ENCODE results near the gene POMGNT1.
A peak's percentile ranks its signal among the peaks of the same experiment; 100 is the strongest.

The POMGNT1 gene

GRCh38 chr1:46186076-46186475 is 12.2 kb downstream of the POMGNT1 start:
- Histone ChIP-seq H3K4me3 (replicated peaks; ENCODE audit: insufficient read depth, low read length) (no peak overlapping the region), H3K27ac (replicated peaks) (no peak overlapping the region), H3K27me3 (ENCODE audit: insufficient read depth, poor library complexity, severe bottlenecking) (no peaks in the 10 kb centered on the region)
- DNase-seq (ENCODE audit: low read depth in 1 of 2, low spot score in 1 of 2), result no peak
- TF ChIP-seq REST (IDR thresholded peaks at IDR 0.05; ENCODE audit: insufficient replicate concordance, low read depth), result no peak
- TF ChIP-seq POLR2AphosphoS5 (IDR thresholded peaks at IDR 0.05; ENCODE audit: low read depth), result no peak
- TF ChIP-seq CTCF (IDR thresholded peaks at IDR 0.05; ENCODE audit: insufficient read depth, low read length), result no peak
- no peak for TF ChIP-seq SPI1 (IDR thresholded peaks at IDR 0.05; ENCODE audit: borderline replicate concordance, low read depth)

- no peak overlapping the region for H3K27ac ChIP-seq (replicated peaks)
- no peak overlapping the region for H3K4me3 ChIP-seq (replicated peaks; ENCODE audit: insufficient read depth, low read length)
- H3K27me3 ChIP-seq (ENCODE audit: insufficient read depth, poor library complexity, severe bottlenecking), result no peaks in the 10 kb centered on the region
- no peak for DNase-seq (ENCODE audit: low read depth in 1 of 2, low spot score in 1 of 2)
- no peak for TF ChIP-seq POLR2AphosphoS5 (IDR thresholded peaks at IDR 0.05; ENCODE audit: low read depth)
- no peak for TF ChIP-seq GABPA (IDR thresholded peaks at IDR 0.05; ENCODE audit: low read depth)
- no peak for TF ChIP-seq SPI1 (IDR thresholded peaks at IDR 0.05; ENCODE audit: borderline replicate concordance, low read depth)
- TF ChIP-seq CTCF (IDR thresholded peaks at IDR 0.05; ENCODE audit: insufficient read depth, low read length), result no peak
- no peak for TF ChIP-seq REST (IDR thresholded peaks at IDR 0.05; ENCODE audit: insufficient replicate concordance, low read depth)
Measured at GRCh38 chr1:46184920-46185658, 13.1 kb downstream of the POMGNT1 start.

- Histone ChIP-seq H3K27ac (replicated peaks) (no peak overlapping the region), H3K27me3 (ENCODE audit: insufficient read depth, poor library complexity, severe bottlenecking) (no peaks in the 10 kb centered on the region)
- peak in 1 of 2 experiments; percentile 63 for DNase-seq (ENCODE audit: low read depth in 1 of 2, low spot score in 1 of 2)
Measured at GRCh38 chr1:46183926-46184557, 14.2 kb downstream of the POMGNT1 start.

GRCh38 chr1:46183079-46183847 is 15.0 kb downstream of the POMGNT1 start:
- Histone ChIP-seq H3K27me3 (ENCODE audit: insufficient read depth, poor library complexity, severe bottlenecking) (no peaks in the 10 kb centered on the region), H3K4me3 (replicated peaks; ENCODE audit: insufficient read depth, low read length) (no peak overlapping the region), H3K27ac (replicated peaks) (no peak overlapping the region)
- TF ChIP-seq POLR2AphosphoS5 (IDR thresholded peaks at IDR 0.05; ENCODE audit: low read depth), result no peak
- no peak for TF ChIP-seq GABPA (IDR thresholded peaks at IDR 0.05; ENCODE audit: low read depth)
- TF ChIP-seq CTCF (IDR thresholded peaks at IDR 0.05; ENCODE audit: insufficient read depth, low read length), result no peak
- TF ChIP-seq REST (IDR thresholded peaks at IDR 0.05; ENCODE audit: insufficient replicate concordance, low read depth), result no peak
- TF ChIP-seq SPI1 (IDR thresholded peaks at IDR 0.05; ENCODE audit: borderline replicate concordance, low read depth), result peak; percentile 20; the same call in 1 of the 2 replicates
- peak in 1 of 2 experiments; percentile 51 for DNase-seq (ENCODE audit: low read depth in 1 of 2, low spot score in 1 of 2)

More at GRCh38 chr1:46183926-46184557, 14.2 kb downstream of the POMGNT1 start:
- H3K4me3 ChIP-seq (replicated peaks; ENCODE audit: insufficient read depth, low read length), result no peak overlapping the region
- TF ChIP-seq POLR2AphosphoS5 (IDR thresholded peaks at IDR 0.05; ENCODE audit: low read depth), result no peak
- TF ChIP-seq SPI1 (IDR thresholded peaks at IDR 0.05; ENCODE audit: borderline replicate concordance, low read depth), result peak; percentile 17; the same call in 1 of the 2 replicates

Measured in HL-60 (cell line).